GM12892 (cell line): Measurements from ENCODE around the gene ARID1B.

Source experiments
- POLR2A ChIP-seq: IDR thresholded peaks from 2 replicates; pipeline ENCODE4 v1.6.1; 2011; ENCODE audit warnings: low read depth, low read length, control low read depth
- POLR2AphosphoS5 ChIP-seq: IDR thresholded peaks from 2 replicates; pipeline ENCODE4 v1.6.1; 2011; ENCODE audit warnings: low read depth, low read length, control low read depth

DNA sequence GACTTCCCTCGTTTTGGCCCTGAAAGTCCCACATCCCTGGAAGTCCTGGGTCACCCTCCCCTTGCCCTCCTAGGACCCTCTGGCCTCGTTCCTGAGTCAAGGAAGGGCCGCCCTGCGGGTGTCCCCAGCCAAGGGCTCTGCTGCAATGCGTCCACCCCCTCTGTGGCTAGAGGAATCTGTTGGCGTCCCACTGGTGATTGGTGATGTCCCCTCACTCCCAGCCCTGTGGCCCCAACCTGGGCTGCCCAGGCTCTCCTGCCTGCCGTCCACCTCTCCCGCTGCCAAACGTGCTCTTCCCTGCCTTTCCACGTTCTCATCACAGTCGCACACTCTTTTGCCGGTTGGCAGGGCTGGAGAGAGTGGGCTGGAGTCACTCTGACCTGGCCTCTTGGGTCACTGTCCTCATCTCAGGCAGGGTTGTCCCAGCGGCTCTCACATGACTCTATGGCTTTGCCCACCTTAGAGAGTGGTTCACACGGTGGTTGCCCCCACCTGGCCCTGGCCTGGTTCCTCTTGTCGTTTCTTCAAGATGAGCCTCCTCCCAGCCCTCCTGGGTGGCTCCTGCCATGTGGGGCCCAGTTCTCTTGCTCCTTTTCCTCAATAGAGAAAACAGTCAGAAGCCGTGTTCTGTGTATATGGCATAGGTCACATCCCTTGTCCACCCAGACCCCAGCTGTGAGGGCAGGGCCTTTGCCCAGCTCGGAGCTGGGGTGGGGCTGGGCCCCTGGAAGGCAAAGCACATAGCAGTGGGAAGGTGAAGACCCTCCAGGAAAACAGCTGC, 445.2 kb downstream of the ARID1B start:
- TF ChIP-seq POLR2AphosphoS5, result no peak
- TF ChIP-seq POLR2A, result no peak
